AG20443 (cell line): ENCODE data around the gene ARID1B.

ENCODE experiments used
- DNase-seq: peaks from one replicate; pipeline ENCODE4 v3.0.0; 2012; ENCODE audit warnings: low spot score, mixed read lengths

ARID1B gene

GRCh38 chr6:156791320-156791850, 14.2 kb downstream of the ARID1B start:
- no peak for DNase-seq

GRCh38 chr6:156793200-156793599, 16.0 kb downstream of the ARID1B start:
- no peak for DNase-seq

- DNase-seq: no peak
Measured at GRCh38 chr6:156794546-156795354, 17.6 kb downstream of the ARID1B start.

- peak; percentile 76 for DNase-seq
Measured at GRCh38 chr6:156795825-156796224, 18.6 kb downstream of the ARID1B start.

GRCh38 chr6:156796627-156797026, 19.4 kb downstream of the ARID1B start:
- DNase-seq: no peak

- no peak for DNase-seq
Measured at GRCh38 chr6:156797901-156798735, 20.9 kb downstream of the ARID1B start.

- no peak for DNase-seq
Measured at GRCh38 chr6:156801712-156802111, 24.5 kb downstream of the ARID1B start.

- DNase-seq: no peak
Measured at GRCh38 chr6:156803353-156803752, 26.2 kb downstream of the ARID1B start.

GRCh38 chr6:156804402-156804801, 27.2 kb downstream of the ARID1B start:
- DNase-seq: no peak

GRCh38 chr6:156806155-156806554, 29.0 kb downstream of the ARID1B start:
- DNase-seq: no peak

- DNase-seq: no peak
Measured at GRCh38 chr6:156807028-156807427, 29.9 kb downstream of the ARID1B start.

- no peak for DNase-seq
Measured at GRCh38 chr6:156807795-156808194, 30.6 kb downstream of the ARID1B start.

- DNase-seq: peak; percentile 24
Measured at GRCh38 chr6:156808287-156808686, 31.1 kb downstream of the ARID1B start.

- peak; percentile 57 for DNase-seq
Measured at GRCh38 chr6:156809034-156809433, 31.9 kb downstream of the ARID1B start.

GRCh38 chr6:156809446-156810178, 32.4 kb downstream of the ARID1B start:
- DNase-seq: no peak

GRCh38 chr6:156814036-156814581, 36.9 kb downstream of the ARID1B start:
- DNase-seq: no peak

GRCh38 chr6:156816505-156816904, 39.3 kb downstream of the ARID1B start:
- no peak for DNase-seq

GRCh38 chr6:156820089-156820798, 43.1 kb downstream of the ARID1B start:
- DNase-seq: no peak

- no peak for DNase-seq
Measured at GRCh38 chr6:156821707-156822106, 44.5 kb downstream of the ARID1B start.

- DNase-seq: no peak
Measured at GRCh38 chr6:156822747-156823206, 45.6 kb downstream of the ARID1B start.

GRCh38 chr6:156824142-156824541, 47.0 kb downstream of the ARID1B start:
- DNase-seq: no peak
